ENCODE measurements around the gene PPP1R2C.

Gene PPP1R2C

DNA sequence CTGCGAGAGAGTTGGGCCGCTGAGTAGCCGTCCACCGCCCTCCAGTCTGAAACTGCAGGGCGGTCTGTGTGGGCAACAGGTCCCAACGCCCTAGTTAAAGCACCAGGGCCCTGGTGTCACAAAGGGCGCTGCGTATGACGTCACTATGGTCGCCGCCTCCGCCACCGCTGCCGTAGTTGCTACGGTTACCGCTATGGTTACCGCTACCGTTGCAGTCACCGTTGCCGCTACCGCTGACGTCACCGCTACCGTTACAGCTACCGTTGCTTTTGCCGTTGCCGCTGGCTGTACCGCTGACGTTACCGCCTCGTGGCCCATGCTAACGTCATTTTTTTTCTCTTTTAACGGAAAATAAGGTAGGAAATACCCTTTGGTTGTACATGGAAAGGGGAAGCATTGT is at the start of gene PPP1R2C:
TSS of gene PPP1R2C (minus strand) at position 68 of the 400 bp plus-strand sequence. CDS start 84 bp downstream, outside the sequence.
- in situ Hi-C loops (cut with HindIII; ENCODE audit: low sequenced_read_pairs), result no loop called here

DNA sequence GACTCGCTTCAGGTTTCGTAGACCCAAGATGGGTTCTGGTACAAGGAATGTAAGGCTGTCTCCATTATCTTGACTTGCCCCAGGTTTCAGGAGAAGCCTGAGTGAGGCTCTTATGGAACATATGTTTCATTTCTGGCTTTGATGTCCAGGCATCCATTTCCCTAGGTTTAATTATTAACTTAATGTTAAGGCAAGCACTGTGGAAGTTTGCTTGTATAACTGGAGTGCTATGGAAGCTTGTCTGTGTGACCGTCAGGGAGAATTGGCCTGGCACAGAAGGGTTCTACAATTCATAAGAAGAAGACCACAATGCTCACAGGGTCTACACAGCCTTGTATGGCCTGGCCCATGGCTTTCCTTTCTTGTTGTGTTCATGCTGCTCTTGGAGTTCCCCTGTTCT is 47.2 kb upstream of the PPP1R2C start:
- in situ Hi-C loops (cut with HindIII; ENCODE audit: low sequenced_read_pairs), result no loop called here

DNA sequence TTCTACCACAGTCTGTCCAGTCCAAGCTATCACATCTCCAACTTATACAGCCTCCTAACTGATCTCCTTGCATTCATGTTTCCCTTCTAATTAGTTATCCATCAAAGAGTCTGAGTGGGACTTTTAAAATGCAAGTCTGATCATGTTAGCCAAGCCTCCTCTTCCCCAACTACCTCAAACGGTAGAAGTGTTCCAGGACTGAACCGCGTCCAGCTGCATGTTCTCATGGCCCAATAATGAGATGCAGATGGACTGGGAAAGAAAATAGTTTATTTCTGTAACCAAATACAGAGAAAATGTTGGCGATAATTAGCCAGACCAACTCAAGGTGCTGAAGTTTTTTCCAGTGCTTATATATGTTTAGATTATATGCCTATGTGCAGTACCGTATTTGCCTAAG is 46.6 kb upstream of the PPP1R2C start:
- in situ Hi-C loops (cut with HindIII; ENCODE audit: low sequenced_read_pairs), result no loop called here

DNA sequence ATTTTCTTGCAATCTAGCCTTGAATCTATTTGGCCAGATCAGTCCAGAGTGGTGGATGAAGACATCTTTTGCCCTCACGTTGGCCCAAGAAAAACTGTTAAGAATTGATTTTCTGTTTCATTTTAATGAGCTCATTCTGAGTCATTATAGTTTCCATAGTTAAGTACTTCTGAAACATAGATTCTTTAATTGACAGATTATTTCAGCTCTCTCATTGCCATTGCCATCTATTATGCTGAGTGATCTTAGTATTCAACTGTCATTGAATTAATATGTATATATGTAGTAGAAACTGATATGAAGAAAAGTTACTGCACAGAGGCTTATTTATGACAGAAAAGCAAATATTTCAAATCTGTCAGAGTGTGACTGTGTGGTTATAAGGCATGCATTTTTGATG is 45.5 kb upstream of the PPP1R2C start:
- in situ Hi-C loops (cut with HindIII; ENCODE audit: low sequenced_read_pairs), result no loop called here

DNA sequence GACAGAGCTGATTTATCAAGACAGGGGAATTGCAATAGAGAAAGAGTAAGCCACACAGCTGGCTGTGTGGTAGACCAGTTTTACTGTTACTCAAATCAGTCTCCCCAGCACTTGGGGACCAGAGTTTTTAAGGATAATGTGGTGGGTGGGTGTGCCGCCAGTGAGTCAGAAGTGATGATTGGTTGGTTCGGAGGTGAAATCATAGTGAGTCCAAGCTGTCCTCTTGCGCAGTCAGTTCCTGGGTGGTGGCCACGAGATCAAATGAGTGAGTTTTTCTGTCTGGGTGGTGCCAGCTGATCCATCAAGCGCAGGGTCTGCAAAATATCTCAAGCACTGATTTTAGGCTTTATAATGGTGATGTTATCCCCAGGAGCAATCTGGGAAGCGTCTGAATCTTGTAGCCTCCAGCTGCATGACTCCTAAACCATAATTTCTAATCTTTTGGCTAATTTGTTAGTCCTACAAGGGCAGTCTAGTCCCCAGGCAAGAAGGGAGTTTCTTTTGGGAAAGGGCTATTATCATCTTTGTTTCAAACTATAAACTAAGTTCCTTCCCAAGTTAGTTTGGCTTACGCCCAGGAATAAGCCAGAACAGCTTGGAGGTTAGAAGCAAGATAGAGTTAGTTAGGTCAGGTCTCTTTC is 44.0 kb upstream of the PPP1R2C start:
- in situ Hi-C loops (cut with HindIII; ENCODE audit: low sequenced_read_pairs), result no loop called here

DNA sequence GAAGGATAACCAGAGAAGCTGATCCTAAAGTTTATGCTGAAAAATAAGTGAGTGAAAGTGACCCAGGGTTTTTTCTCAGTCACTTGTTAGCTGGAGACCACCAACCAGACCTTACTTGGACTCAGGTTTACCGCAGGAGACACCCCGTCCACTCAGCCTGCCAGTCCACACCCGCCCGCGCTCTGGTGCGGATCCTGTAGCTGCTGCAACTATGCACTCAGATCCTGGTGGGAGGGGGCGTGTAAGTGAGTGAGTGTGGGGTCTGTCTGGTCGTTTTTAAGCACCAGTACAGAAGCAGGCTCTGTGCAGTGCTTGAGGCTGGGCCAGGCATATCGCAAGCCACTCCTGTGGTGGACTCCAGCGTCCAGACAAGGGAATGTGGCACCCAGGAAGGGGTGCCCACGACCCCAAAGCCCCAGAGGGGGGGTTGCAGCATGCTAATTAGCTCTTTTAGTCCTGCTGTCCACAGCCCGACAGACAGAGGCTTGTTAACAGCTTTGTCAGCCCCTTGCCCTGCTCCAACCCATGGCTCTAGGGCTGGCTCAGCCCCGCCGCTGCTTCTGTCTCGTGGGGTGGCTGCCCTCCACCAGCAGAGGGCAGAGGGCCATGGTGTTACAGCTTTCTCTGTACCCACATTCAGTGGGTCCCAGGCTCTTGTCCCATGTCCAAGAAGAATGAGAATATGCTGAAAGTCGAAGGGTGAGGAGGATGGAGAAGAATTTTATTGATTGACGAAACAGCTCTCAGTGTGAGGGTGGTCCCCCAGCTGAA is 40.4 kb upstream of the PPP1R2C start:
- in situ Hi-C loops (cut with HindIII; ENCODE audit: low sequenced_read_pairs), result no loop called here

DNA sequence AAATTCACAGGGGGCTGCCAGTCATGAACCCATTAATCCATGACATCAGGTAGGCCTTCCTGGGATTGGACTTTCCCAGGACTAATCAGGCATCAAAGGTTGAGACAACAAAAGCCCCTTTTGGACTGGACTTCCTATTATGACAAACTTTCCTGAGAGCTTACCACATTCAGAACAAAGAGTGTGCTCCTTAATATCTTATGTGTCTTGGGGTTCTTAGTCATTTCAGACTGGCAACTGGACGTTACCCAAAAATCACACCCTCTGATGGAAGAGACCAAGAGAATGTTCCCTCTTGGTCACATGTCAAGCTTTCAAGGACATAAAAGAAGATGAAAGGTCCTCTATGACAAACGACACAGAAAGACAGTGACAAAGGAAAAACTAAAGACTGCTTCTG is 31.6 kb upstream of the PPP1R2C start:
- in situ Hi-C loops (cut with HindIII; ENCODE audit: low sequenced_read_pairs), result no loop called here

DNA sequence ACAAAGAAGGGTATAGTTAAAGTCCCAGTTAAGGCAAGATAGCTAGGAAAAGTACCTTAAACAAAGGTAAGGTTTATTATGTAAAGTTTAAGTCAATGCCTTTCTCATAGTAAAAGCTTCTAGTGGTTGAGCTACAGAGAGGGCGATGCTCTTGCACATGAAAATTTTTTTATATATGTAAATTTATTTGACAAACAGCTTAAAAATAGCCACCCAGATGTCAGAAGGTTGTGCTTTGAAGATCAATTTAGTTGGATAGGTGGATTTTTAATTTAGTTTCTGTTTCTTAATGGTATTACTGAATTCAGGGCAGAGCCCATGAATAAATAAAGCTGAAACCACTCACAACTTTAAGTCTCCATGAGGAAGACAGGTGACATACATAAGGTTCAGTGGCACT is 29.4 kb upstream of the PPP1R2C start:
- in situ Hi-C loops (cut with HindIII; ENCODE audit: low sequenced_read_pairs), result no loop called here

DNA sequence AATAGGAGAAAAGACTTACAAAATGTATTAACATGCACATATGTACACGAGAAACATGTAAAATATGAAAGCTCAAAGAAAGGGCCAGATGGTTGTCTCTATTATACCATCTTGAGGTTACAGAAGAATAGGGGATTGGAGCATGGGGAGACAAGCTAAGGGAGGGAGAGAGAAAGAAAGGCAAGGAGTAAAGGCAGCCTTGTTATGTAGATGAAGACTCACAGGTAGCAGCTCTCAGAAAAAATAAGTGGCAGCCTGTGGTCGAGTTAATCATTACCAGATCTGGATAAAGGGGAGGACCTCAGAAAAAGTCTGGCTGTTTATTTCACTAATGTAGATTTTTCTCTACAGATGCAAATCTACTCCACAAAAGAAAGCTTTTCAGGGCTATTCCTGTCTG is 26.6 kb upstream of the PPP1R2C start:
- in situ Hi-C loops (cut with HindIII; ENCODE audit: low sequenced_read_pairs), result no loop called here

DNA sequence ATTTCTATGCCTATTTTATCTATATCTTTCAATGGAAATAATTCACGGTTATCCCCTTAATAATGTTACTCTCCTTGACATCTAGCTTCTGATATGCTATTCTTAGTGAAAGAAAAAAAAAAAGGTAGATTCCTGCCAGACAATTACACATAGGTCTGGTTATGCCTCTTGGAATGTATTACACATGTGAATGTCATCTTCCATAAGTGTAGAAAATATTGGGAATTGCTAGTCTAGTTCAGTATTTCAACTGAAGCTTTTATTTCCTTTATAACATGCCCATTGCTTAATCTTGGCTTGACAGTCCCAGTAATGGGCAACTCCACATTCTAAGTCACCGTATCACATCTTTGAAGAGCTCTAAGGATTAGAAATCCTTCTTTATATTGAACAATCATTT is 25.4 kb upstream of the PPP1R2C start:
- in situ Hi-C loops (cut with HindIII; ENCODE audit: low sequenced_read_pairs), result no loop called here

DNA sequence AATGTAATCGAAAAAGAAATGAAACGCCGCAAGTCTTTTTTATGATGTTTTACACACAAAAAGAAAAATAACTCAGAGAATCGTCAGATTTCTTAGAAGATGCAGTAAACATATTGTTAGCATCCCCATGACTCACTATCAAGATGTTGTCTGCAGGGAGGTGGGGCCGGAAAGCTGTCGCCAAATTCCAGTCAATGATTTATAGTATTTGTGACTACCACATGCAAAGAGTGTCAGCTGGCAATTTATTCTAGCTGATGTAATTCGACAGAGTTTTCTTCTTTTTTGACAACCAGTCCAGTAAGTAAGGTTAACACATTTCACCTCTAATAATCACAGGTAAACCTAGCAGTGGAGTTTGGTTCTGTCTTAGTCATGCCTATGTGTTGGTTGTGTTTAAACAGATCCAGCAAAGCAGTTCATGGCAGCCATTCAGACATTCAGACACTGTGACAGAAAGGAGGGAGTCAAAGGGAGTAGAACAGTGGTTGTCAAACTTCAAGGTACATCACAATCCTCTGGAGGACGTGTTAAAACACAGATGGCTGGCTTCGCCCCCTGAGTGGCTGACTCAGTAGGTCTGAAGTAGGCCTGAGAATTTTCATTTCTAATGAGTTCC is 19.8 kb upstream of the PPP1R2C start:
- in situ Hi-C loops (cut with HindIII; ENCODE audit: low sequenced_read_pairs), result no loop called here

DNA sequence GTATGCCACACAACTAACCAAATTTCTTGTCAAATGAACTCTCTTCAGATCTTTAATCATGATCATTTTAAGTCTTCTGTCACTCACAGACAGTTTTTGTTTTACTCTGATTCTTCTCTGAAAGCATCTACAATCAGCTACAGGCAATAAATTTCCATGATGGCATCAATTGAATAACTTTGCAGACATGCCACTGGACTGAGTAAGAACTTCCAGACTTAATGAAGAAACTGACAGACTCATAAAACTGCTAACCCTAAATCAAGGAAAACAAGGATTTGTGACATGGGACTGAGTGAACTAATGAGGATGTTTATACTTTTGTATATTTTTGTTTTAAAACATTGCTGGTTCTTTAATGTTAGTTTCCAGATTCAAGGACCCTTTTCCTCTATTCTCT is 5.5 kb upstream of the PPP1R2C start:
- in situ Hi-C loops (cut with HindIII; ENCODE audit: low sequenced_read_pairs), result no loop called here

DNA sequence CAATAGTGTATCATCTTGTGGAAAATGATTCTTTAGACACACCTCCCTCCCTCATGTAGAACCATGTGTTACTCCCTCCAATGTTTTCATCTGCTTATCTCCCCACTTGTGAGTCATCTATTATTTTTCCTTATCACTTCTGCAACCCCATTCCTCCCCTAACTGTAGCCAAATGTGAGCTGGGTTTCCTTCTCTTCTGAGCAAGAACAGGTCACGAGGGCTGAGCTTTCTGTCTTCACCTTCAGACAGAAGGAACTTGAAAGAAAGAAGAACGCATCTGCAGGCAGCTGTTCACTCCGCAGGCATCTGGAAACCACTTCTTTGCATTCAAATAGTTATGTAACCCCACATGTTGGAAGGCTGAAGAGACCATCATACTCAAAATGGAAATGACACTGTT is 1.8 kb downstream of the PPP1R2C start:
- in situ Hi-C loops (cut with HindIII; ENCODE audit: low sequenced_read_pairs), result no loop called here

DNA sequence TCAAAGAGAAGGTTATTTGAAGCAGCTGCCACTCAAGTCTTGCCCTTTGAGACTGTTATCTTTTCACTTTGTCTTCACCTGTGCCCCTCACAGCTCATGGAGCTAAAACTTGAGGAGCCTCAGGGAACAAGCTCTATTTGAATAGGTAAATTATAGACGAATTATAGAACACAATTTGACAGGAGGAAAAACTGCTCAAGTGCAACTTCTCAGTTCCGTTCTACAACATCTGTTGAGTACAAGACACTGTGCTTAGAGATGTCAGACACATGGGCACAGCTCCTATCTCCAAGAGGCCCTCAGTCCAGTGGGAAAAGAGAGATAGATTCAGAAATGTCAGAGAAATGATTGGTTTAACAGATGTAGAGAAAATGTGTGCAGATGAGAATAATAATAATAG is 5.1 kb downstream of the PPP1R2C start:
- in situ Hi-C loops (cut with HindIII; ENCODE audit: low sequenced_read_pairs), result no loop called here

DNA sequence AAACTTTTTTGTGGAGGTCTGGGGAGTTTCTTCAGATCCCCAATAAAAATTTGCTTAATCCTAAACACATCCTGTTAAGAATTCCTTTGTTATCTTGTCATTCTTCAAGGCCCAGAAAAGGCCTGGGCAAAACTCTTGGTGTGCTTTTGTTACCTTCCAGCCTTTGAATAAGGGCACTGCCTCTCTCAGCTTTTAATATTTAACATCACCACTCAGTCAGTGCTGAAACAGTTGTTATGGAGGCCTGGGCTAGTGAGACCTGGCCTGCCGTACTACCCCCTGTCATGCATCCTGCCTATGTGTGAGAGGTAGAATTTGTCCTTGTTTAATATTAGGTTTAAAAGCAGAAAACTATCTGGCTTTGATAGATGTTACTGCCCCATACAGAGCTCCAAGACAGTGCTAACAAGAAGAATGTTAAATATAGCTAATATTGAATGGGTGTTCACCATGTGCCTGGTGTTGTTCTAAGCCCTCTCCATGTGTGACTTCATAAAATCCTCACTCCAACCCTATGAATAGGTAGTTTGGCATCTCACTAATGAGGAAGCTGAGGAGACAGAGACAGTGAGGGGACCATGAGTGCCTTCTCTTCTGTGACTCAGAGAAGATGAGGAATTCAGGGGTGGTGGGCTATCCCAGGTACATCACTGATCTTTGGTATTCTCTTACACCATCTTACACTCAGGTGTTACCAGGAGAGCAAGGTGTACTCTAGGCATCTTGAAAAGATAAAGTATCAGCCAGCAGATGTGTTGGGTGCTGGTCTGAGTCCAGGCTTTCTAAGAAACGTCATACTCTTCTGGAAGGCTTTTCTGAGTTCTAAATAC is 6.2 kb downstream of the PPP1R2C start:
- in situ Hi-C loops (cut with HindIII; ENCODE audit: low sequenced_read_pairs), result no loop called here

DNA sequence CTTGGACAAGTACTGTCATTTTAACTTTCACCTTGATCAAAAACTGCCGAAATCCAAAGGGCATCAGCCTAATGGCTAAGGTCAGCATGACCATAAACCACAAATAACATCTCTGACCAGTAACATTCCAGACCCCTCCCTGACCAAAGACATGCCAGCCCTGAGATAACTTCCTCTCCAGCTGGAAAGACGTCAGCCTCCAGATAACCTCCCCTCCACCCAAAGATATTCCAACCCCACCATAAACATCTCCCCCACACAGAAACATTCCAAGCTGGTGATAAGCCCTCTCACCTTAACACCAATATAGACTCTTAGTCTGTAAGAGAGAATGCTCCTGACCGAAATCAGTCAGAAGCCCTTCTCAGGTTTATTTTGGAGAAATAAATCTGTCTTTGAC is 7.4 kb downstream of the PPP1R2C start:
- in situ Hi-C loops (cut with HindIII; ENCODE audit: low sequenced_read_pairs), result no loop called here

DNA sequence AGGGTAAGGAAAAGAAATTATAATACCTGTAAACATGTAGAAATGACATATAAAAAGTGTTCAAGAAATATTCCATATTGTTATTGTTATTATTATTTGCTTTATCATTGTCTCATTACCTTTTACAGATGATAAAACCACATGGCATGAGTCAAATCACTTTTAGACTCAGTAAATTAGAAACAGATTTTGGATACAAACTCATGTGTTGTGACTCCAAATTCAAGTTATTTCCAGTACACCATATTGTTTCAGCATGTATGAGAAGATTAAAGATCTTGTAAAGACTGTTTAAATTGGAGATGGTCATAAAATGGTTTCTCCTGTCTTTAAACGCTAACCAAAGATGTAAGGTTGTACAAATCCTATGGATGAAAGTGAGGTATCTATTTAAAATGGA is 18.1 kb downstream of the PPP1R2C start:
- in situ Hi-C loops (cut with HindIII; ENCODE audit: low sequenced_read_pairs), result no loop called here

DNA sequence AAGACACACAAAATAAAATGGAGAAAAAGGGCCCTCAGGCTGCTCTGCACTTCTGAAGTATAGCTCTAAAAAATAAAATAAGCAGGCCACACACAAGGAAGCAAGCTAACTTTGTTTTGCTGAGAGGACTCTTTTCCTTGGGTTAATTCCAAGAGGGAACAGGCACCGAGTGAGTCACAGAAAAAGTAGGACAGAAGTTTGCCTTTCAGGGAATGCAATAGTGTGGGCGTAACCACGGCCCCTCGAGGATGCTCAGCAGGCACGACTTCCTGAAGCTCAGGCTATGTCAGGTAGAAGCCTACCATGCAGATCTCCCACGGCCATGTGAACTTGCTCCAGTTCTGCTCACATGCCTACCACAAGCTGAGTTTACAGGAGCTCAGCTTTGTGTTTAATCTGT is 22.1 kb downstream of the PPP1R2C start:
- in situ Hi-C loops (cut with HindIII; ENCODE audit: low sequenced_read_pairs), result no loop called here

DNA sequence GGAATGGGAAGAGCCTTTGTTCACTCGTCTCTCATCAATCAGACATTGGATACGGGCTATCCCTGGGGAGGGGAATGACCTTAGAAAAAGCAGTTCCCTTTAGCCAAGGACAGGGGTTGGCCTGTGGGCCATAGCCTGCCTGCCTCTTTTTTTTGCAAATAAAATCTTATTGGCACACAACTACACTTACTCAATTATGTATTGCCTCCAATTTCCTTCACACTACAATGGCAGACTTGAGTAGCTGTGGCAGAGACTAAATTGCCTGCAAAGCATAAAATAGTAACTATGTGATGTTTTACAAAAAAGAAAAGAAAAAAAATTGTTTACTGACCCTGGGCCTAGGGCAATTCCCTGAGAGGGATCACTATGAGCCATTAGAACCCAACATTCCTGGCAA is 23.4 kb downstream of the PPP1R2C start:
- in situ Hi-C loops (cut with HindIII; ENCODE audit: low sequenced_read_pairs), result no loop called here

DNA sequence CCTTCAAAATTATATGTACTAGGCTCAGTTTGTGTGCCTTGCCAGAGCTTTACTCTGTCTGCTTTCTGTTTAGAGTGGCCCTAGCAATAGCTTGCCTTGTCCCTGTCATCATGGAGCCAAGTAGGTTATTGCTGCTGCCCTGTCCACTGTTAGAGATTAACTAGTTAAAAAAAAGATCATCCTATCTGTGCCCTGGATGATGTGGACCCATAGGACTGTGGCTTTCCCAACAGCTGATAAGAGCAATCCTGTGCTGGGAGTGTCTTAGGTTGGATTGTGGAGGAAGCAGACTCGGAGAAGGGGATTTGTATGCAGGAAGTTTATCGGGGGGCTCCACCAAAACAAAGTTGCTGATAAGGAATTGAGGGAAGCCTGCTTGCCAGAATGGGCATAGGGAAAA is 23.8 kb downstream of the PPP1R2C start:
- in situ Hi-C loops (cut with HindIII; ENCODE audit: low sequenced_read_pairs), result no loop called here

DNA sequence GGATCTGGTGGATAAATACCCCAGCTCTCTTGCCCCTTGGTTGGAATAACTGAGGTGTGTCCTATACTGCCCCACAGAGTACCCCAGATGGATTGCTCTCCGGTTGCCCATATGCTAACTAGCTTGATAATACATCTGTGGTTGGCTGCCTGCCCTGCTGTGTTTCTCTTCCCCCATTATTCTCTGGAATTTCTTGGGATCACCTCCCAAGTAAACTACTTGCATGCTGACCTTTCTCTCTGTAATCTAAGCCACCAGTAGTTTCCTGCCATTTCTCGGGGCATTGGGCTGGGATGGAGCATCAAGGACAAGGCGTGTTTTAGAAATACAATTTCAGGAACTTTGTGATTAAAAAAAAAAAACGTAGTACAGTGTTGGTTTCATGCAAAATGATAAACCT is 25.2 kb downstream of the PPP1R2C start:
- in situ Hi-C loops (cut with HindIII; ENCODE audit: low sequenced_read_pairs), result no loop called here

Data from endothelial cell of hepatic sinusoid (primary cell).